ENCODE data around the gene NELL1. TPM values are rescaled to one million over a fixed set of nuclear protein-coding genes. Genes with fewer than 3 reads are reported as not detected.
A peak's percentile ranks its signal among the peaks of the same experiment; 100 is the strongest.

NELL1 gene
- total and polyA plus RNA-seq, 2 experiments from 2014 or later: 1.6 TPM; not detected in 1

DNA sequence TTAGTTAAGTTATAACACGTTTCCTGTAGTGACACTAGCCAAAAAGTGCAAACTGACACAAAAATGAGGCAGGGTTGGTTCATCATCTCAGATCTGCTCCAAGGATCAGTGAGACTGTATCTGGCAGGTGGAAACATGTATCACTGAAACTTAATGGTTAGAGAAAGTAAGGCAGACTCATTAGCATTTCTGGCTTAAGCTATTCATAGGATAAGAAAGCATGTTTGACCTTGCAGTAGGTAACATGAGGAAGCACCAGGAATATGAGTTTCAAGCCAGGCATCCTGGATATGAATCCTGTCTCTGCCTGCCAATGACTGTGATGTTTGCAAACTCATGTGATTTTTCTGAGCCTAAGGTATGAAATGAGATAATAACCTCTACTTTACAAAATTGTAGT, 732.1 kb downstream of the NELL1 start:
- H3K4me3 ChIP-seq: no peak overlapping the region
- no peaks in the 10 kb centered on the region for H3K9me3 Mint-ChIP-seq
- no peak overlapping the region for H3K4me2 ChIP-seq
- no peaks in the 10 kb centered on the region for H3K27me3 ChIP-seq (ENCODE audit: insufficient read depth)
- no peaks in the 10 kb centered on the region for H3K36me3 Mint-ChIP-seq (ENCODE audit: low read depth)
- H2AFZ ChIP-seq: no peak overlapping the region
- H4K20me1 ChIP-seq (replicated peaks; ENCODE audit: insufficient read depth): no peaks in the 10 kb centered on the region
- no peak for ATAC-seq
- H3K9me2 ChIP-seq (ENCODE audit: insufficient read depth): no peaks in the 10 kb centered on the region
- no peaks in the 10 kb centered on the region for H3F3A ChIP-seq (replicated peaks; ENCODE audit: low read depth)
- H3K4me1 ChIP-seq (ENCODE audit: insufficient read depth): no peaks in the 10 kb centered on the region
- no peaks in the 10 kb centered on the region for H3K36me3 ChIP-seq (ENCODE audit: insufficient read depth)
- H3K4me3 Mint-ChIP-seq: no peak overlapping the region
- no peak for DNase-seq (ENCODE audit: low spot score)
- H3K27ac ChIP-seq (ENCODE audit: low read depth): no peak overlapping the region
- no peaks in the 10 kb centered on the region for H3K27me3 Mint-ChIP-seq (ENCODE audit: insufficient read depth, low read depth, poor library complexity)
- no peaks in the 10 kb centered on the region; the same call in 2 of the 3 replicates for H3K4me1 Mint-ChIP-seq
- no peaks in the 10 kb centered on the region for H3K79me2 ChIP-seq (replicated peaks; ENCODE audit: insufficient read depth)
- H3K27ac Mint-ChIP-seq: 0 out of 2 replicates have a peak overlapping the region, but pooled peaks have one; percentile 49
- TF ChIP-seq EZH2phosphoT487 (IDR thresholded peaks at IDR 0.05; ENCODE audit: unreplicated experiment) (no peak), ZNF331 (CRISPR knock-in tag; IDR thresholded peaks at IDR 0.05; ENCODE audit: low read depth) (no peak), JUNB (IDR thresholded peaks at IDR 0.05; ENCODE audit: unreplicated experiment) (no peak)

DNA sequence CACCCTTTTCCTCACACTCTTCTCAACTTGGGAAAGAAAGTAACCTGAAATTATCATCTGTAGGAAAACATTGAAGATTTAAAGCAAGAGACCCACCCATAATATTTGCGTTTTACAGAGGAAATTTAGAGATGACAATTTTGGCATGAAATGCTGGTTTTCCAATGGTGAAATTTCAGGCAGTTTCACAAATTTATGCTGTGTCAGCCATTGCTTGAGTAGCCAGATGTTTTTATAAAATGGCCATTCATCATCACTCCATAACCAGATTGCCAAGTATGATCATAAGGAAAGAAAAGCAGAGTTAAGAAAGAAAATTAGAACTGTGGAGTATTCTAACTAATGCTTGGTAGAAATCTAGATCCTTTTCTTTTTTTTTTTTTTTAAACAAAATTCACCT, 732.9 kb downstream of the NELL1 start:
- no peaks in the 10 kb centered on the region for H3K79me2 ChIP-seq (replicated peaks; ENCODE audit: insufficient read depth)
- no peaks in the 10 kb centered on the region for H3K36me3 ChIP-seq (ENCODE audit: insufficient read depth)
- no peak overlapping the region for H3K27ac ChIP-seq (ENCODE audit: low read depth)
- Mint-ChIP-seq H3K4me3 (no peak overlapping the region), H3K27me3 (ENCODE audit: insufficient read depth, low read depth, poor library complexity) (no peaks in the 10 kb centered on the region), H3K9me3 (no peaks in the 10 kb centered on the region), H3K27ac (0 out of 2 replicates have a peak overlapping the region, but pooled peaks have one; percentile 15), H3K36me3 (ENCODE audit: low read depth) (no peaks in the 10 kb centered on the region), H3K4me1 (no peaks in the 10 kb centered on the region; the same call in 2 of the 3 replicates)
- H3K27me3 ChIP-seq (ENCODE audit: insufficient read depth): no peaks in the 10 kb centered on the region
- ATAC-seq (no peak), DNase-seq (ENCODE audit: low spot score) (no peak)
- no peaks in the 10 kb centered on the region for H4K20me1 ChIP-seq (replicated peaks; ENCODE audit: insufficient read depth)
- H3F3A ChIP-seq (replicated peaks; ENCODE audit: low read depth): no peaks in the 10 kb centered on the region
- no peaks in the 10 kb centered on the region for H3K4me1 ChIP-seq (ENCODE audit: insufficient read depth)
- H3K4me2 ChIP-seq: no peak overlapping the region
- no peak overlapping the region for H3K4me3 ChIP-seq
- H2AFZ ChIP-seq: no peak overlapping the region
- no peaks in the 10 kb centered on the region for H3K9me2 ChIP-seq (ENCODE audit: insufficient read depth)
- TF ChIP-seq, protein P1, sequence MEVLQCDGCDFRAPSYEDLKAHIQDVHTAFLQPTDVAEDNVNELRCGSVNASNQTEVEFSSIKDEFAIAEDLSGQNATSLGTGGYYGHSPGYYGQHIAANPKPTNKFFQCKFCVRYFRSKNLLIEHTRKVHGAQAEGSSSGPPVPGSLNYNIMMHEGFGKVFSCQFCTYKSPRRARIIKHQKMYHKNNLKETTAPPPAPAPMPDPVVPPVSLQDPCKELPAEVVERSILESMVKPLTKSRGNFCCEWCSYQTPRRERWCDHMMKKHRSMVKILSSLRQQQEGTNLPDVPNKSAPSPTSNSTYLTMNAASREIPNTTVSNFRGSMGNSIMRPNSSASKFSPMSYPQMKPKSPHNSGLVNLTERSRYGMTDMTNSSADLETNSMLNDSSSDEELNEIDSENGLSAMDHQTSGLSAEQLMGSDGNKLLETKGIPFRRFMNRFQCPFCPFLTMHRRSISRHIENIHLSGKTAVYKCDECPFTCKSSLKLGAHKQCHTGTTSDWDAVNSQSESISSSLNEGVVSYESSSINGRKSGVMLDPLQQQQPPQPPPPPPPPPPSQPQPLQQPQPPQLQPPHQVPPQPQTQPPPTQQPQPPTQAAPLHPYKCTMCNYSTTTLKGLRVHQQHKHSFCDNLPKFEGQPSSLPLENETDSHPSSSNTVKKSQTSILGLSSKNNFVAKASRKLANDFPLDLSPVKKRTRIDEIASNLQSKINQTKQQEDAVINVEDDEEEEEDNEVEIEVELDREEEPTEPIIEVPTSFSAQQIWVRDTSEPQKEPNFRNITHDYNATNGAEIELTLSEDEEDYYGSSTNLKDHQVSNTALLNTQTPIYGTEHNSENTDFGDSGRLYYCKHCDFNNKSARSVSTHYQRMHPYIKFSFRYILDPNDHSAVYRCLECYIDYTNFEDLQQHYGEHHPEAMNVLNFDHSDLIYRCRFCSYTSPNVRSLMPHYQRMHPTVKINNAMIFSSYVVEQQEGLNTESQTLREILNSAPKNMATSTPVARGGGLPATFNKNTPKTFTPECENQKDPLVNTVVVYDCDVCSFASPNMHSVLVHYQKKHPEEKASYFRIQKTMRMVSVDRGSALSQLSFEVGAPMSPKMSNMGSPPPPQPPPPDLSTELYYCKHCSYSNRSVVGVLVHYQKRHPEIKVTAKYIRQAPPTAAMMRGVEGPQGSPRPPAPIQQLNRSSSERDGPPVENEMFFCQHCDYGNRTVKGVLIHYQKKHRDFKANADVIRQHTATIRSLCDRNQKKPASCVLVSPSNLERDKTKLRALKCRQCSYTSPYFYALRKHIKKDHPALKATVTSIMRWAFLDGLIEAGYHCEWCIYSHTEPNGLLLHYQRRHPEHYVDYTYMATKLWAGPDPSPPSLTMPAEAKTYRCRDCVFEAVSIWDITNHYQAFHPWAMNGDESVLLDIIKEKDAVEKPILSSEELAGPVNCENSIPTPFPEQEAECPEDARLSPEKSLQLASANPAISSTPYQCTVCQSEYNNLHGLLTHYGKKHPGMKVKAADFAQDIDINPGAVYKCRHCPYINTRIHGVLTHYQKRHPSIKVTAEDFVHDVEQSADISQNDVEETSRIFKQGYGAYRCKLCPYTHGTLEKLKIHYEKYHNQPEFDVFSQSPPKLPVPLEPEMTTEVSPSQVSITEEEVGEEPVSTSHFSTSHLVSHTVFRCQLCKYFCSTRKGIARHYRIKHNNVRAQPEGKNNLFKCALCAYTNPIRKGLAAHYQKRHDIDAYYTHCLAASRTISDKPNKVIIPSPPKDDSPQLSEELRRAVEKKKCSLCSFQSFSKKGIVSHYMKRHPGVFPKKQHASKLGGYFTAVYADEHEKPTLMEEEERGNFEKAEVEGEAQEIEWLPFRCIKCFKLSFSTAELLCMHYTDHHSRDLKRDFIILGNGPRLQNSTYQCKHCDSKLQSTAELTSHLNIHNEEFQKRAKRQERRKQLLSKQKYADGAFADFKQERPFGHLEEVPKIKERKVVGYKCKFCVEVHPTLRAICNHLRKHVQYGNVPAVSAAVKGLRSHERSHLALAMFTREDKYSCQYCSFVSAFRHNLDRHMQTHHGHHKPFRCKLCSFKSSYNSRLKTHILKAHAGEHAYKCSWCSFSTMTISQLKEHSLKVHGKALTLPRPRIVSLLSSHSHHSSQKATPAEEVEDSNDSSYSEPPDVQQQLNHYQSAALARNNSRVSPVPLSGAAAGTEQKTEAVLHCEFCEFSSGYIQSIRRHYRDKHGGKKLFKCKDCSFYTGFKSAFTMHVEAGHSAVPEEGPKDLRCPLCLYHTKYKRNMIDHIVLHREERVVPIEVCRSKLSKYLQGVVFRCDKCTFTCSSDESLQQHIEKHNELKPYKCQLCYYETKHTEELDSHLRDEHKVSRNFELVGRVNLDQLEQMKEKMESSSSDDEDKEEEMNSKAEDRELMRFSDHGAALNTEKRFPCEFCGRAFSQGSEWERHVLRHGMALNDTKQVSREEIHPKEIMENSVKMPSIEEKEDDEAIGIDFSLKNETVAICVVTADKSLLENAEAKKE (CRISPR knock-in tag; IDR thresholded peaks at IDR 0.05): no peak
- TF ChIP-seq, protein P2, sequence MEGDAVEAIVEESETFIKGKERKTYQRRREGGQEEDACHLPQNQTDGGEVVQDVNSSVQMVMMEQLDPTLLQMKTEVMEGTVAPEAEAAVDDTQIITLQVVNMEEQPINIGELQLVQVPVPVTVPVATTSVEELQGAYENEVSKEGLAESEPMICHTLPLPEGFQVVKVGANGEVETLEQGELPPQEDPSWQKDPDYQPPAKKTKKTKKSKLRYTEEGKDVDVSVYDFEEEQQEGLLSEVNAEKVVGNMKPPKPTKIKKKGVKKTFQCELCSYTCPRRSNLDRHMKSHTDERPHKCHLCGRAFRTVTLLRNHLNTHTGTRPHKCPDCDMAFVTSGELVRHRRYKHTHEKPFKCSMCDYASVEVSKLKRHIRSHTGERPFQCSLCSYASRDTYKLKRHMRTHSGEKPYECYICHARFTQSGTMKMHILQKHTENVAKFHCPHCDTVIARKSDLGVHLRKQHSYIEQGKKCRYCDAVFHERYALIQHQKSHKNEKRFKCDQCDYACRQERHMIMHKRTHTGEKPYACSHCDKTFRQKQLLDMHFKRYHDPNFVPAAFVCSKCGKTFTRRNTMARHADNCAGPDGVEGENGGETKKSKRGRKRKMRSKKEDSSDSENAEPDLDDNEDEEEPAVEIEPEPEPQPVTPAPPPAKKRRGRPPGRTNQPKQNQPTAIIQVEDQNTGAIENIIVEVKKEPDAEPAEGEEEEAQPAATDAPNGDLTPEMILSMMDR (conservative IDR thresholded peaks at IDR 0.05; ENCODE audit: low read depth in 2 of 2): no peak
- TF ChIP-seq NANOG (IDR thresholded peaks at IDR 0.05; ENCODE audit: borderline replicate concordance) (no peak), ZNF114 (CRISPR knock-in tag; IDR thresholded peaks at IDR 0.05) (no peak), CREB1 (CRISPR knock-in tag; IDR thresholded peaks at IDR 0.05; ENCODE audit: low read depth) (no peak), ZNF331 (CRISPR knock-in tag; IDR thresholded peaks at IDR 0.05; ENCODE audit: low read depth) (no peak), ETS1 (IDR thresholded peaks at IDR 0.05) (no peak), JUNB (IDR thresholded peaks at IDR 0.05; ENCODE audit: unreplicated experiment) (no peak)

Data from GM23338 (cell line).